Karpas-422 (cell line): ENCODE data around the gene POLD2. TPM values are rescaled to one million over a fixed set of nuclear protein-coding genes. Genes with fewer than 3 reads are reported as not detected.

Source experiments
- DNase-seq: peaks from one replicate; pipeline ENCODE4 v3.0.0-alpha.2; 2015
- H2AFZ ChIP-seq: fragments of 200-600 bp; sonication (generic); 2 replicates; pipeline ENCODE4 v1.6.1; 2014; ENCODE audit warnings: antibody characterized with exemption, low read length, mixed read lengths
- H3K27ac ChIP-seq: fragments of 200-600 bp; sonication (generic); 2 replicates; pipeline ENCODE4 v1.5.1; 2014; ENCODE audit warnings: mild to moderate bottlenecking, low read length, moderate library complexity
- H3K27me3 ChIP-seq: fragments of 200-600 bp; sonication (generic); 2 replicates; pipeline ENCODE4 v1.6.1; 2014; ENCODE audit warnings: low read length, mixed read lengths
- H3K36me3 ChIP-seq: fragments of 200-600 bp; sonication (generic); 2 replicates; pipeline ENCODE4 v1.6.1; 2014; ENCODE audit warnings: low read length, mixed read lengths; ENCODE audit not compliant: insufficient read depth
- H3K4me1 ChIP-seq: fragments of 200-600 bp; sonication (generic); 2 replicates; pipeline ENCODE4 v1.6.1; 2014; ENCODE audit warnings: mild to moderate bottlenecking, low read length, mixed read lengths
- H3K4me2 ChIP-seq: fragments of 200-600 bp; sonication (generic); 2 replicates; pipeline ENCODE4 v1.6.1; 2014; ENCODE audit warnings: low read length, low read depth, mild to moderate bottlenecking; ENCODE audit not compliant: poor library complexity, severe bottlenecking
- H3K4me3 ChIP-seq: fragments of 200-600 bp; sonication (generic); 2 replicates; pipeline ENCODE4 v1.5.1; 2014; ENCODE audit warnings: mild to moderate bottlenecking, antibody characterized with exemption, low read length, mixed read lengths
- H3K79me2 ChIP-seq: fragments of 200-600 bp; sonication (generic); 2 replicates; pipeline ENCODE4 v1.6.1; 2014; ENCODE audit warnings: mild to moderate bottlenecking, low read length, mixed read lengths
- H3K9ac ChIP-seq: fragments of 200-600 bp; sonication (generic); 2 replicates; pipeline ENCODE4 v1.6.0; 2014; ENCODE audit warnings: low read length
- H3K9me2 ChIP-seq: fragments of 200-600 bp; sonication (generic), shearing (Covaris generic); replicated peaks from 2 replicates; pipeline ENCODE4 v1.6.0; 2014; ENCODE audit warnings: mild to moderate bottlenecking, low read length, moderate library complexity; ENCODE audit not compliant: insufficient read depth
- H3K9me3 ChIP-seq: fragments of 300-700, 200-600 bp; sonication (generic); 2 replicates; pipeline ENCODE4 v1.6.1; 2014; ENCODE audit warnings: low read length, mixed read lengths
- H4K20me1 ChIP-seq: fragments of 200-600 bp; sonication (generic); 2 replicates; pipeline ENCODE4 v1.6.1; 2014; ENCODE audit warnings: mild to moderate bottlenecking, antibody characterized with exemption, low read length, low read depth; ENCODE audit not compliant: insufficient read depth
- total RNA-seq: library from RNA; depleted of rRNA; stranded (reverse); fragments of >200 nt; shearing (Covaris generic); gene quantifications from 2 replicates; pipeline ENCODE4 v1.2.3, GENCODE V29; 2014; ENCODE audit warnings: low replicate concordance

Gene POLD2
- total RNA-seq, 1 experiment from 2014 or later, result 165 TPM

- Histone ChIP-seq H4K20me1 (no peaks in the 10 kb centered on the region), H3K9me3 (no peaks in the 10 kb centered on the region), H3K9me2 (no peaks in the 10 kb centered on the region), H2AFZ (no peak overlapping the region), H3K4me1 (peaks cover 38% of the 10 kb centered on the region), H3K27ac (peak overlapping the region; percentile 85; the same call in 1 of the 2 replicates), H3K36me3 (peaks cover 31% of the 10 kb centered on the region), H3K4me3 (no peak overlapping the region), H3K4me2 (peak overlapping the region; percentile 94), H3K9ac (0 out of 2 replicates have a peak overlapping the region, but pooled peaks have one; percentile 83), H3K27me3 (no peaks in the 10 kb centered on the region), H3K79me2 (peaks cover 16% of the 10 kb centered on the region)
- DNase-seq, result no peak
Measured at GRCh38 chr7:44079331-44080021, 43.9 kb downstream of the POLD2 start.

GRCh38 chr7:44078521-44078920, 44.8 kb downstream of the POLD2 start:
- Histone ChIP-seq H3K4me1 (peaks cover 38% of the 10 kb centered on the region), H3K4me3 (no peak overlapping the region), H3K9me3 (no peaks in the 10 kb centered on the region), H3K9me2 (no peaks in the 10 kb centered on the region), H3K9ac (no peak overlapping the region), H2AFZ (no peak overlapping the region), H3K27ac (0 out of 2 replicates have a peak overlapping the region, but pooled peaks have one; percentile 4), H3K79me2 (peaks cover 16% of the 10 kb centered on the region), H3K36me3 (peaks cover 34% of the 10 kb centered on the region), H3K4me2 (no peak overlapping the region), H3K27me3 (no peaks in the 10 kb centered on the region), H4K20me1 (no peaks in the 10 kb centered on the region)
- no peak for DNase-seq

- Histone ChIP-seq H3K9me3 (no peaks in the 10 kb centered on the region), H3K36me3 (peaks cover 34% of the 10 kb centered on the region), H4K20me1 (no peaks in the 10 kb centered on the region), H3K79me2 (peaks cover 16% of the 10 kb centered on the region), H3K4me2 (no peak overlapping the region), H3K4me1 (peaks cover 37% of the 10 kb centered on the region), H2AFZ (no peak overlapping the region), H3K9ac (no peak overlapping the region), H3K4me3 (no peak overlapping the region), H3K27ac (no peak overlapping the region), H3K9me2 (no peaks in the 10 kb centered on the region), H3K27me3 (no peaks in the 10 kb centered on the region)
- no peak for DNase-seq
Measured at GRCh38 chr7:44077681-44078091, 45.7 kb downstream of the POLD2 start.

- no peak for DNase-seq
- Histone ChIP-seq H3K79me2 (peaks cover 14% of the 10 kb centered on the region), H3K4me1 (peaks cover 43% of the 10 kb centered on the region), H2AFZ (no peak overlapping the region), H3K9me3 (no peaks in the 10 kb centered on the region), H3K4me2 (no peak overlapping the region), H4K20me1 (no peaks in the 10 kb centered on the region), H3K9me2 (no peaks in the 10 kb centered on the region), H3K27ac (no peak overlapping the region), H3K36me3 (peaks cover 34% of the 10 kb centered on the region), H3K27me3 (no peaks in the 10 kb centered on the region), H3K4me3 (no peak overlapping the region), H3K9ac (no peak overlapping the region)
Measured at GRCh38 chr7:44077061-44077460, 46.3 kb downstream of the POLD2 start.

GRCh38 chr7:44076101-44076895, 47.0 kb downstream of the POLD2 start:
- H3K9ac ChIP-seq, result no peak overlapping the region
- no peaks in the 10 kb centered on the region for H4K20me1 ChIP-seq
- H3K4me3 ChIP-seq, result no peak overlapping the region
- DNase-seq, result no peak
- no peak overlapping the region for H2AFZ ChIP-seq
- H3K4me1 ChIP-seq, result peaks cover 46% of the 10 kb centered on the region
- peaks cover 7% of the 10 kb centered on the region for H3K79me2 ChIP-seq
- no peak overlapping the region for H3K27ac ChIP-seq
- H3K36me3 ChIP-seq, result peaks cover 34% of the 10 kb centered on the region
- H3K9me2 ChIP-seq, result no peaks in the 10 kb centered on the region
- H3K27me3 ChIP-seq, result no peaks in the 10 kb centered on the region
- H3K4me2 ChIP-seq, result no peak overlapping the region
- H3K9me3 ChIP-seq, result no peaks in the 10 kb centered on the region

GRCh38 chr7:44075296-44076075, 47.9 kb downstream of the POLD2 start:
- H4K20me1 ChIP-seq, result no peaks in the 10 kb centered on the region
- no peak overlapping the region for H3K27ac ChIP-seq
- H3K4me3 ChIP-seq, result no peak overlapping the region
- H3K9me2 ChIP-seq, result no peaks in the 10 kb centered on the region
- H2AFZ ChIP-seq, result no peak overlapping the region
- no peak overlapping the region for H3K9ac ChIP-seq
- H3K9me3 ChIP-seq, result no peaks in the 10 kb centered on the region
- no peaks in the 10 kb centered on the region for H3K79me2 ChIP-seq
- peaks cover 45% of the 10 kb centered on the region for H3K4me1 ChIP-seq
- H3K27me3 ChIP-seq, result no peaks in the 10 kb centered on the region
- H3K4me2 ChIP-seq, result no peak overlapping the region
- no peak for DNase-seq
- H3K36me3 ChIP-seq, result peaks cover 31% of the 10 kb centered on the region

GRCh38 chr7:44074349-44074695, 49.0 kb downstream of the POLD2 start:
- H3K27me3 ChIP-seq, result no peaks in the 10 kb centered on the region
- no peak overlapping the region for H3K4me2 ChIP-seq
- no peaks in the 10 kb centered on the region for H4K20me1 ChIP-seq
- no peaks in the 10 kb centered on the region for H3K9me3 ChIP-seq
- H3K36me3 ChIP-seq, result peaks cover 22% of the 10 kb centered on the region
- H3K9ac ChIP-seq, result no peak overlapping the region
- no peak for DNase-seq
- no peak overlapping the region for H2AFZ ChIP-seq
- no peak overlapping the region; the same call in 1 of the 2 replicates for H3K27ac ChIP-seq
- H3K4me3 ChIP-seq, result no peak overlapping the region
- peaks cover 36% of the 10 kb centered on the region for H3K4me1 ChIP-seq
- no peaks in the 10 kb centered on the region for H3K79me2 ChIP-seq
- no peaks in the 10 kb centered on the region for H3K9me2 ChIP-seq
